Endothelial cell of umbilical vein (primary cell): ENCODE results near the gene CDC20. TPM values are rescaled to one million over a fixed set of nuclear protein-coding genes. Genes with fewer than 3 reads are reported as not detected.

Experiments used
- BruUV-seq: library from RNA; stranded (reverse); fragments of 400-500 nt; replicated peaks from 2 replicates; lab custom pipeline; 2021; lab: Mats Ljungman, UMichigan
- CTCF ChIA-PET: fragments of 300-600, 350-600 bp; sonication (Branson Sonifier 250); formaldehyde crosslinking; loops from one replicate; lab custom pipeline; 2021; ENCODE audit warnings: antibody characterized with exemption, inconsistent platforms; lab: Charles Lee
- POLR2A ChIA-PET: fragments of 300-600, 350-600 bp; sonication (Branson Sonifier 250); formaldehyde crosslinking; loops from one replicate; lab custom pipeline; 2021; ENCODE audit warnings: antibody characterized with exemption, inconsistent platforms; lab: Charles Lee
- DNase-seq: peaks from one replicate; pipeline ENCODE4 v3.0.0-alpha.2; 2011; ENCODE audit warnings: low read depth, low spot score
- FAIRE-seq: peaks from 2 replicates; lab custom pipeline; 2011; peaks lifted over from hg19 to GRCh38; lab: Jason Lieb, UNC
- H2AFZ ChIP-seq: 2 replicates; pipeline ENCODE4 v1.6.0; 2012; ENCODE audit warnings: low read depth, low read length, control low read depth, inconsistent platforms
- H3K27ac ChIP-seq: 2 replicates; pipeline ENCODE4 v1.5.1; 2011; ENCODE audit warnings: low read depth, mild to moderate bottlenecking, control low read depth, low read length, moderate library complexity; ENCODE audit not compliant: insufficient read depth
- H3K27me3 ChIP-seq, 2 experiments: 2 replicates each; pipeline versions ENCODE4 v1.6.0 to v1.6.1; 2011; ENCODE audit warnings: low read length in 2 of 2, mixed read lengths in 1 of 2; ENCODE audit not compliant: control insufficient read depth in 2 of 2, insufficient read depth in 2 of 2
- H3K36me3 ChIP-seq, 2 experiments: 2 replicates in 1 of 2; 3 replicates in 1 of 2; pipeline ENCODE4 v1.5.1; 2011; ENCODE audit warnings: low read length in 2 of 2, mild to moderate bottlenecking in 1 of 2, moderate library complexity in 1 of 2; ENCODE audit not compliant: control insufficient read depth in 2 of 2, insufficient read depth in 2 of 2; ENCODE audit errors: extremely low read depth in 1 of 2
- H3K4me1 ChIP-seq: 3 replicates; pipeline ENCODE4 v1.5.1; 2011; ENCODE audit warnings: mild to moderate bottlenecking, low read length; ENCODE audit not compliant: control insufficient read depth, insufficient read depth; ENCODE audit errors: extremely low read depth
- H3K4me2 ChIP-seq: 2 replicates; pipeline ENCODE4 v1.6.1; 2011; ENCODE audit warnings: low read length, control low read depth, mixed read lengths; ENCODE audit not compliant: insufficient read depth
- H3K4me3 ChIP-seq, 3 experiments: fragments of 200-600 bp in 1 of 3; sonication (generic), shearing (Covaris generic) in 1 of 3; replicated peaks in 1 of 3; 2 replicates each; pipeline ENCODE4 v1.5.1; 2011 to 2016; ENCODE audit warnings: control low read depth in 3 of 3, low read length in 3 of 3, mild to moderate bottlenecking in 2 of 3, inconsistent platforms in 1 of 3, low read depth in 1 of 3, moderate library complexity in 1 of 3; ENCODE audit not compliant: insufficient read depth in 1 of 3
- H3K79me2 ChIP-seq: 2 replicates; pipeline ENCODE4 v1.6.0; 2012; ENCODE audit warnings: low read length, inconsistent platforms; ENCODE audit not compliant: control insufficient read depth, insufficient read depth
- H3K9ac ChIP-seq: replicated peaks from 2 replicates; pipeline ENCODE3; 2011; ENCODE audit warnings: low read length, control low read depth; ENCODE audit not compliant: insufficient read depth; ENCODE audit errors: extremely low read depth
- H3K9me1 ChIP-seq: replicated peaks from 3 replicates; pipeline ENCODE4 v1.6.0; 2011; ENCODE audit warnings: mild to moderate bottlenecking, low read length; ENCODE audit not compliant: control insufficient read depth, insufficient read depth; ENCODE audit errors: extremely low read depth
- H3K9me3 ChIP-seq: replicated peaks from 2 replicates; pipeline ENCODE4 v1.5.1; 2012; ENCODE audit warnings: low read length, inconsistent platforms; ENCODE audit not compliant: control insufficient read depth, insufficient read depth
- H4K20me1 ChIP-seq: replicated peaks from 2 replicates; pipeline ENCODE3; 2011; ENCODE audit warnings: mild to moderate bottlenecking, low read length; ENCODE audit not compliant: control insufficient read depth, insufficient read depth; ENCODE audit errors: extremely low read depth
- EZH2 ChIP-seq: IDR thresholded peaks from 2 replicates; pipeline ENCODE4 v1.6.1; 2012; ENCODE audit warnings: borderline replicate concordance, low read depth, mild to moderate bottlenecking, moderate library complexity, low read length, inconsistent platforms; ENCODE audit not compliant: severe bottlenecking
- FOS ChIP-seq: IDR thresholded peaks from 2 replicates; pipeline ENCODE4 v1.6.1; 2011; ENCODE audit warnings: mild to moderate bottlenecking, low read length, moderate library complexity, borderline replicate concordance; ENCODE audit not compliant: insufficient read depth
- GATA2 ChIP-seq: IDR thresholded peaks from 2 replicates; pipeline ENCODE4 v1.7.0; 2011; ENCODE audit warnings: low read depth, mild to moderate bottlenecking, moderate library complexity, mixed read lengths, low read length; ENCODE audit not compliant: insufficient read length, insufficient read depth
- MAX ChIP-seq: IDR thresholded peaks from 2 replicates; pipeline ENCODE4 v1.6.1; 2011; ENCODE audit not compliant: insufficient read depth, insufficient read length
- MYC ChIP-seq: IDR thresholded peaks from one replicate; pipeline ENCODE4 v1.6.1; 2011; ENCODE audit warnings: mild to moderate bottlenecking, low read depth, low read length
- POLR2A ChIP-seq: IDR thresholded peaks from 2 replicates; pipeline ENCODE4 v1.6.1; 2012; ENCODE audit warnings: low read depth, mild to moderate bottlenecking, control low read depth, low read length
- POLR2AphosphoS5 ChIP-seq: IDR thresholded peaks from 2 replicates; pipeline ENCODE4 v1.6.1; 2012; ENCODE audit warnings: low read depth, mild to moderate bottlenecking, control low read depth, low read length, moderate library complexity; ENCODE audit not compliant: insufficient read depth
- dilution Hi-C: fragments of 300-500 bp; cut with MboI; formaldehyde crosslinking; loops from one replicate; pipeline ENCODE4 v1.15.0; 2019; ENCODE audit warnings: low sequenced_read_pairs; ENCODE audit not compliant: extremely low pct_ligation_motif_present
- intact Hi-C: fragments of 100-400 bp; cut with micrococcal nuclease; formaldehyde crosslinking; loops from one replicate; pipeline ENCODE4 v1.10.0; 2022
- polyA plus RNA-seq, 4 experiments: library from polyadenylated mRNA; depleted of rRNA in 3 of 4; stranded (reverse) in 3 of 4; unstranded in 1 of 4; fragments of >200 nt; gene quantifications; 2 replicates each; pipeline versions ENCODE4 v1.2.1 to v1.2.3, GENCODE V29; 2011 to 2012; ENCODE audit warnings: missing spikeins in 1 of 4
- total RNA-seq: library from RNA; stranded (reverse); gene quantifications from 2 replicates; pipeline ENCODE4 v1.2.3, GENCODE V29; 2021

CDC20 gene
- total and polyA plus RNA-seq, 2 donors (not counting 3 experiments of a cell fraction or from before 2014, with no cell fraction given) = 129 to 170 TPM

DNA sequence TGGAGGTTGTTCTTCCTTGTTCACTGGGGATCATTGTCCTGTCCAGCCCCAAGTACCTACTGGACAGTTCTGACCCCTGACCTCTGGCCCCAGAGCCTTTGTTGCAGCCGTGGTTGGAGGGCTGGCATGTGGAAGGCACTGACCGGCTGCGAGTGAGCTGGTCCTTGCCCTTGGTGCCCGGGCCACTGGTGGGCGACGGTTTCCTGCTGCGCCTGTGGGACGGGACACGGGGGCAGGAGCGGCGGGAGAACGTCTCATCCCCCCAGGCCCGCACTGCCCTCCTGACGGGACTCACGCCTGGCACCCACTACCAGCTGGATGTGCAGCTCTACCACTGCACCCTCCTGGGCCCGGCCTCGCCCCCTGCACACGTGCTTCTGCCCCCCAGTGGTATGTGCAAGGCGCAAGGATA lies 46.6 kb upstream of the CDC20 start:
- Histone ChIP-seq H3K36me3 (peaks cover 57 to 91% of the 10 kb centered on the region in 2 experiments), H4K20me1 (no peaks in the 10 kb centered on the region), H3K9me3 (no peaks in the 10 kb centered on the region), H2AFZ (no peak overlapping the region), H3K27ac (no peak overlapping the region), H3K9ac (no peak overlapping the region), H3K4me2 (no peak overlapping the region), H3K9me1 (no peaks in the 10 kb centered on the region), H3K4me3 (no peak overlapping the region), H3K4me1 (no peaks in the 10 kb centered on the region), H3K79me2 (peaks cover 13% of the 10 kb centered on the region), H3K27me3 (no peaks in the 10 kb centered on the region)
- TSS peak; percentile 8 for BruUV-seq
- dilution Hi-C loops = no loop called here
- CTCF ChIA-PET = interaction anchor here (0.9 to 2.8 kb wide), 3 partner anchors 73 to 85 kb away, joined by 3 to 9 read pairs (median 6); no protein-coding TSS in a partner anchor
- no peak for TF ChIP-seq POLR2A
- TF ChIP-seq MAX = no peak
- no peak for TF ChIP-seq EZH2
- FAIRE-seq = no peak
- POLR2A ChIA-PET = interaction anchor here (1.0 kb wide), 1 partner anchor 8 kb away, joined by 3 read pairs; no protein-coding TSS in a partner anchor
- no peak for DNase-seq
- intact Hi-C loops = no loop called here

DNA sequence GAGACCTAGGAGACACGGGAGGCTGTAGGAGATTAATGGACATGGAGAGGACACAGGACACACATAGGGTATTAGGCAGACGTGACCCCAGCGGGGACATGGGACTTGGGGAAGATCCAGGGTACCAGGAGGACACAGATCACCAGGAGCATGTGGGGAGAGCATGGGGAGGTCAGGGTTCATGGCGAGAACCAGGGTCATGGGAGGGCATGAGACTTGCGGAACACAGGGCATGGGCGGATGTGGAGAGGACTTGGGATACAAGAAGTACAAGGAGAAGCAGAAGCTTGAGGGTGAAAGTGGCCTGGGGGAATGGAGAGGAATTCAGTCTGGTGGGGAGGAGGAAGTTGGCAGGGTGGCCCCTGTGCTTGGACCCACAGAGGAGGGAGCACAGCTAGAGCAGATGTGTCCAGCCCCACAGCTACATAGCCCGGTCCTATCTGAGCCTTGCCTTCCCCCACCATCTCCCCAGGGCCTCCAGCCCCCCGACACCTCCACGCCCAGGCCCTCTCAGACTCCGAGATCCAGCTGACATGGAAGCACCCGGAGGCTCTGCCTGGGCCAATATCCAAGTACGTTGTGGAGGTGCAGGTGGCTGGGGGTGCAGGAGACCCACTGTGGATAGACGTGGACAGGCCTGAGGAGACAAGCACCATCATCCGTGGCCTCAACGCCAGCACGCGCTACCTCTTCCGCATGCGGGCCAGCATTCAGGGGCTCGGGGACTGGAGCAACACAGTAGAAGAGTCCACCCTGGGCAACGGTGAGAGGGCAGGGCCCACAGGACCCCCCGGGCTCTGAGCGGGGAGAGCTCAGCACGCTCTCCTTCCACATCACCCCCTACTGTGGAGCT lies 45.9 kb upstream of the CDC20 start:
- no peaks in the 10 kb centered on the region for H3K4me1 ChIP-seq
- dilution Hi-C loops = no loop called here
- no peaks in the 10 kb centered on the region for H4K20me1 ChIP-seq
- H3K27me3 ChIP-seq = no peaks in the 10 kb centered on the region
- H3K4me2 ChIP-seq = no peak overlapping the region
- H2AFZ ChIP-seq = no peak overlapping the region
- no peaks in the 10 kb centered on the region for H3K9me3 ChIP-seq
- no peaks in the 10 kb centered on the region for H3K9me1 ChIP-seq
- H3K36me3 ChIP-seq = peaks cover 51 to 91% of the 10 kb centered on the region in 2 experiments
- intact Hi-C loops = no loop called here
- peaks cover 6% of the 10 kb centered on the region for H3K79me2 ChIP-seq
- no peak overlapping the region for H3K27ac ChIP-seq
- ChIA-PET CTCF (interaction anchor here (0.7 to 2.8 kb wide), 5 partner anchors 74 to 102 kb away, joined by 3 to 9 read pairs (median 3); no protein-coding TSS in a partner anchor), POLR2A (interaction anchor here (1.0 kb wide), 1 partner anchor 9 kb away, joined by 3 read pairs; no protein-coding TSS in a partner anchor)
- H3K4me3 ChIP-seq = no peak overlapping the region
- DNase-seq (no peak), FAIRE-seq (no peak)
- H3K9ac ChIP-seq = no peak overlapping the region
- BruUV-seq = no TSS peak
- TF ChIP-seq GATA2 = no peak
- TF ChIP-seq POLR2AphosphoS5 = peak; percentile 30
- no peak for TF ChIP-seq MYC
- peak; percentile 45 for TF ChIP-seq POLR2A
- TF ChIP-seq MAX = no peak
- no peak for TF ChIP-seq EZH2
- TF ChIP-seq FOS = no peak
